ENCODE data around the gene CD58.

Gene CD58

DNA sequence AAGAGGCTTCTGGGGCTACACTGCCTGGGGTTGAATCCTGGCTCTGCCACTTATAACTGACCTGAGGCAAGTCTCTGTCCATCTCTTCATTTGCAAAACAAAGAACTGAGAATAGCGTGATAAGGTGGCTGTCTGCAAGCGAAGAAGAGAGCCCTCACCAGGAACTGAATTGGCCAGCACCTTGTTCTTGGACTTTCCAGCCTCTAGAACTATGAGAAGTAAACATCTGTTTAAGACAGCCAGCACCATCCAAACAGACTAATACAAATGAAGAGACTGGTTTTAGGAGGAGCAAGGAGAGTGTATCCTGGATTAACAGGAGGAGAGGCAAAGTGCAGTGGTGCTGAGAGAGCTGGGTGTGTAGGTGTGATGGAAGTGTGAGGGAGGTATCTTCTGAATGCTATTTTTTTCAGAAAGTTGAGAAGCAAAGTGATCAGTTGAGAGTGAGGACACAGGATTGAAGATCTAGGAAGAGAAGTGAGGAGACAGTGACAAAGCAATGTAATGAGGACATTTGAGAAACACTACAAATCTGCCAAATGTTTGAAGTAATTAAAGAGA is 59.3 kb downstream of the CD58 start:
- no peak for DNase-seq (ENCODE audit: low read depth in 2 of 2, low spot score in 1 of 2)

DNA sequence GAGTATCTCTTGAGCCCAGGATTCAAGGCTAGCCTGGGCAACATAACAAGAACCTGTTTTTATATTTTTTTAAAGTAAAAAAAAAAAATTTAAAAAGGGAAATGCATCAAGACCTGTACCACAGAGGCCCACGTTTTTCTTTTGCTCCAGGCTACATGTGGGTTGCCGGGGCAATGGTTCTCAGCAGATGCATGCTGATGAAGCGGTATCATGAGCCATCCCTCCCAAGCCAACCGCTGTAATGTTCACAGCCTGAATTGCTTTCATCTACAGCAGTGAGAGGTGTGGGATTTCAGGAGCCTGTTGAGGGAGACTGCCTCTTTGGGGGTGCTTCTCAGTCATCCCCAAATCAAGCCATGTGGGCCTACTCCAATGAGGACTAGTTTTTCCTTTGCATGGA is 60.5 kb downstream of the CD58 start:
- DNase-seq (ENCODE audit: low read depth in 2 of 2, low spot score in 1 of 2): no peak

DNA sequence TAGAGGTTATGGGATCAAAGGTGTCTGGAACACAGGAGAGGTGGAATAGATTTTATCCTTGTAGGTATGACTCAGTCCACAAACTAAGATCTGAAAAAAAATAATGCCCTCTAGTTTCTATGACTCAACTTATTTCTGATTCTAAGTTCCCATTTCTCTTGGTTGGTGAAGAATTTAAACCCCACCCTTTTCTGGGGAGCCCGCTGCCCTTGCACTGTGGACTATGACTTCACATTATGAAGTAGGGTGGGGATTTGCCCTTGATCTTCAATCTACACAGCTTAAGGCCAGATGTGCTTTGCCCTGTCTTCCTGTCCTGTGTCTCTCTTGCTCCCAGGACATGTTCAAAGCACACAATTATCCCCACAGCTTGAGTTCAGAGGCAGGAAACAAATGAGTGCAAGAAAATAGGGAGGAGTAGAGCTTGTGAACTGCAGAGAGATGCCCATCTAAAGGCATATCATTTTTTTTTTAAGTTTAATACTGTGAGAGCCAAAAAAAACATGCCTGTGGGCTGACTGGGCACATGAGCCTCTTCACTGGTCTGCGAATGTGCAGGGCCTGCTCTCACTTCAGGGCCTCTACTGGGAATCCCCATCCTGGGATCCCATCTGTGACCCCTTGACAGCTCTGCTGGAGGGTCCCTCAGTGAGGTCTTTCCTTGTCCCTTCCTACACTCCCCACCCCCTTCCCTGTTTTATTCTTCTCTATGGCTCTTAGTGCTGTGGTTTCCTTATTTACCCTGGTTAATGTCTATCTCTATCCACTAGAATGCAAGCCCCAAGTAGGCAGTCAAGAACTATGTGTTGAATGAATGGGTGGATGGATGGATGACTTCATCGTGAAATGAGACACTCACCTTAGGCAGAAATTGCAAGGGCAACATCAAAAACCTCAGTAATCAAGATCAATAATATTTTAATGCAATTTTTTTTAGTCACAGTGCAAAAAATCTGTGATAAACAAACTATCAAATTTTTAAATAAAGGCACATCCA is 61.5 kb downstream of the CD58 start:
- no peak for DNase-seq (ENCODE audit: low read depth in 2 of 2, low spot score in 1 of 2)

DNA sequence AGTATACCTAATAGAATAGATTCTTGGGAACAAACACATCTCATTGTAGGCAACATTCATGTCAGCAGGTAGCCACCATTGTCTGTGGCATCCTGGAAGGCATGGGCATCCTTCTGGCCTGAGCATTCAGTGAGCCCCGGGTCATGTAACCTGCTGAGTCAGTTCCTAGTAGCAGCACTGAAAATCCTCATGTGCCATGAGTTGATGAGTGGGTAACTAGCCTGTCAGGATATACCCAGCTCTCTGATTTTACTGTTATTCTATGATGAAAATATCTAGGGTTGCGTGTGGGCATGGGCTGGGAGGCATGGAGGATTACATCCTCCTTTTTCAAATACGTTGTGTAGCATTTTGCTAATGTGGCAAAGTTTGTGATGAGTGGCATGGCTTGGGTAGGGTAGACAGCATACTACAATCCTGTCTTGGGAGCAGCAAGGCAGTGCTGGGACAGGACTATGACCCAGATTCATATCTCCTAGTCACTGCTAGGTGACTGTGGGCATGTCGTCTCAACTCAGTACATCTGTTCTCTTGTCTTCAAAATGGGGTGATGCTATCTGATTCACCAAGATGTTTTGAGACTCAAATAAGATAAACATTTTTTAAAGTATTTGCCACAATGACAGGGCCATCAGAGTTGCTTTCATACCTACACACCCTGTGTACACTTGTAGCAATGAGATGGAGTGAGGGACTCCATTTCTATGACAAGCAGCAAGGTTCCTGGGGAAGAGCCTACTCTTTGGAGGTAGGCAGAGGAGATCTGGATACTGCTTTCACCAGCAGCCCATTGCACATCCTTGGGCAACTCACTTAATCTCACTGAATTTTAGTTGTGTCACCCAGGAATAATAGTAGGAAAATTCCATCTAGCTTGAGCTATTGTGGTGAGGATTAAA is 62.5 kb downstream of the CD58 start:
- no peak for DNase-seq (ENCODE audit: low read depth in 2 of 2, low spot score in 1 of 2)

DNA sequence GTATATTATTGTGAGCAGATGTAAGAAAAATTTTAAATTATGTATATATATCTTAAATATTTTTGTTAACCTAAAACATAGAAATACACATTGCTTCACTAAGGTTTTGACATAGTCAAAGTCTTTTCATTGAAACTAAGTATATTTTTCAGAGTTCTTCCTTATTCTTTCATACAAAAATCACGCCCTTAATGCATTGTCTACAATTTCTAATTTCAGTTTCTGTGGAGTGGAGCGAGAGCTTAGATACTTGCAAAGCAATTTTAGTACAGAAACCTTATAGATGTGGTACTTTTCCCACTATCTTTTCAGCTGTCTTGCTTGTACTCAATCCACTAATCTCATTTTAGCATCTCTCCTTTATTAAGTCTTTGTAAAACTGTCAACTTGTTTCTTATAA is 63.2 kb downstream of the CD58 start:
- no peak for DNase-seq (ENCODE audit: low read depth in 2 of 2, low spot score in 1 of 2)

DNA sequence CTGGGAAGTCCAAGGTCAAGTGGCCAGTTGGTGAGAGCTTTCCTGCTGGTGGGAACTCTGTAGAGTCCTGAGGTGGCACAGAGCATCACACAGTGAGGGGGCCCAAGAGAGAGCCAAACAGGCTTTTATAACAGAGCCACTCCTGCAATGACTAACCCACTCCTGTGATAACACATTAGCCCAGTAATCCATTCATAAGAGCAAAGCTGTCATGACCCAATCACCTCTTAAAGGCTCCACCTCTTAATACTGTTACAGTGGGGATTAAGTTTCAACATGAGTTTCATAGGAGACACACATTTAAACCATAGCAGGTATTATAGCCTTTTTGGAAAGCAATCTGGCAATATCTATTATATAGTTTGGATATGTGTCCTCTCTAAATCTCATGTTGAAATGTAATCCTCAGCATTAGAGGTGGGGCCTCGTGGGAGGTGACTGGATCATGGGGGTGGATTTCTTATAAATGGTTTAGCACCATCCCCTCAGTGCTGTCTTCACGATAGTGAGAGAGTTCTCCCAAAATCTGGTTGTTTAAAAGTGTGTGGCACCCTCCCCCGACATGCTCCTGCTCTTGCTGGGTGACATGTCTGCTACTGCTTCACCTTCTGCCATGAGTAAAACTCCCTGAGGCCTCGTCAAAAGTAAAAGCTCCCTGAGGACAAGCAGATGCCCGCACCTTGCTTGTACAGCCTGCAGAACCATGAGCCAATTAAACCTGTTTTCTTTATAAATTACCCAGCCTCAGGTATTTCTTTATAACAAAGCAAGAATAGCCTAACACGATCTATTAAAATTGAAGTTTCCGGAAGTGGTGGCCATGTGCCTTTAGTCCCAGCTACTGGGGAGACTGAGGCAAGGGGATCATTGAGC is 64.5 kb downstream of the CD58 start:
- DNase-seq (ENCODE audit: low read depth in 2 of 2, low spot score in 1 of 2): no peak

DNA sequence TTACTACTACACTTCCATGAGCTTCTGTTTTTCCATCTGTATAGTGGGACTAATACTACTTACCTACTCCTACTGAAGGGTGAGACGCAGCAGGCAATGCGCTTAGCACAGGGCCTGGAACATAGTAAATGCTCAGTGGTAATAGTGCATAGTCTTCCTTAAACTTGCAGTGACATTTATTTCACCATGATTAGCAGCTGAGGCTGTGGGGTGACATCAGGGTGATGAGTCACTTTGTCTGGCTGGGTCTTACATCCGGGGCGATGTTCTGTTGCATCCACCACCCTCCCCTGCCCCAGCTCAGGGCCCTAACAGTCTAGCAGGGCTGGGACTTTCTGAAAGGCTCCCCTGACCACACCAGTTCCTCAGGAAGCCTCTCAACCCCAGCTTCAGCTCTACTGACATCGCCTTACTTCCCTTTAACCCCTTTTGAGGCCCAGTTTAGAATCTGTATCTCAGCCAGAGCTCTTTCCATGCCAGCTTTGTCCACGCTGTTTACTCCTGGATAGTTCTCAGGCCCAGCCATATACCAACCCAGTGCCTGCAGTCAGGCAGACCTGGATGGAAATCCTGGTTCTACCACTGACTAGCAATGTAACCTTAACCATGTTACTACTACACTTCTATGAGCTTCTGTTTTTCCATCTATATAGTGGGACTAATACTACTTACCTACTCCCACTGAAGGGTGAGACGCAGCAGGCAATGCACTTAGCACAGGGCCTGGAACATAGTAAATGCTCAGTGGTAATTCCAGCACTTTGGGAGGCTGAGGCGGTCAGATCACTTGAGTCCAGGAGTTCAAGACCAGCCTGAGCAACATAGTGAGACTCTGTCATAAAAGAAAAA is 66.3 kb downstream of the CD58 start:
- peak; percentile 65 to 83 for DNase-seq (ENCODE audit: low read depth in 2 of 2, low spot score in 1 of 2)

DNA sequence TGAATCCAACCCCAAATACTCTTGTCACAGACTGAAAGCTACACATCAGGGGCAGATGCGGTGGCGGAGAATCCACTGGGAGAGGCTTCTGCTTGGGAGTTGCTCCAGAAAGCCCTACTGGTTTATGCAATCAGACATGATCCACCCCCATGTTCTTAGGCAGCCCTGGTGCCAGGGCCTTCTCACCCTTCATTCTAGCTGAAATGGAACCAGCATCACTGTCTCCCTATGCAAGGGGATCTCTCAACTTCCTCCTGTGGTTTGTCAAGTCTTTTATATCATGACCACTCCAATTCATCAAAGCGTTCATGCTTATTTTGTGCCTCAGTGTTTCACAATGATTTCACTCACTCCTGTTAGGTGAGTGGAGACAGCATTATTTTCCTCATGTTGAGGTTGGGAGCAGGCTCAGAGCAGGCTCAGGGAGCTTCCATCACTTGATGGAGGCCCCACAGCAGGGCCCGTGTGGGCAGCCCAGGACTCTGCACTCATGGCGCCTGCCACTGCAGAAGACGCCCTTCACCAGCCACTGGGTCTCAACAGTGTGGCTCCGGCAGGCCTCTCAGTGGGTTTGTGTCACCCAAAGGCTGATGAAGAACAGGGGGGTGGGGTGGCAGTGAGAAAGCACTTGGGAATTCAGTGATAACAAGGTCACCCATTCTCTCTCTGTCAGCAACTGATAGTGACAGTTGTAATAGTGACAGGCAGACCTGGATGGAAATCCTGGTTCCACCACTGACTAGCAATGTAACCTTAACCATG is 67.1 kb downstream of the CD58 start:
- DNase-seq (ENCODE audit: low read depth in 2 of 2, low spot score in 1 of 2): no peak

DNA sequence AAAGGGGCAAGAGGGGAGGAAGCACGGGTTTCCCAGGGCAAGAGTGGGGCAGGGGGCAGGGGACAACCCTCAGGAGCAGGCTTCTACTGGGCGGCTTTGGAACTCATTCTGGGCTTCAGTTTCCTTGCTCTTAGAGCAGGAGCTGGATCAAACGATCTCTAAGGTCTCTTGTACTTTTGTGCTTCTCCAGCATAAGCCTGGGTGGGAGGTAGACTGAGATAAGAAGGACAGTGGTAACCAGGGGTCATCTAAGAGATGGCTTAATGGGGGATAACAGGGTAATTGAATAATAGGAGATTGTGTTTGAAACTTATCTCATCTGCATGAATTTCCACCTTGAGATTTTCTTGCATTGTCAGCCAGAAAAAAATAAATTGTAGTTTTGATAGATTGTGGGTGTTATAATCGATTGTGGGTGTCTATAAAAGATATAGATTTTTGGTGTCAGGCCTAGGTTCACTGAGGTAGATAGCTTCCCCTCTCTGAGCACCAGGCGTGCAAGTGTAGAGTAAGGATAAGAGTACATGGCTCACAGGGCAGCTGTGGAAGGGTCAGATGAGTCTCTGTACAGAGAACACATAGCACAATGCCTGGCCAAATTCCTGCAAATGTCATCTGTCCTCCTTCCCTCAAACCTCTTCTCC is 68.0 kb downstream of the CD58 start:
- DNase-seq (ENCODE audit: low read depth in 2 of 2, low spot score in 1 of 2): no peak

DNA sequence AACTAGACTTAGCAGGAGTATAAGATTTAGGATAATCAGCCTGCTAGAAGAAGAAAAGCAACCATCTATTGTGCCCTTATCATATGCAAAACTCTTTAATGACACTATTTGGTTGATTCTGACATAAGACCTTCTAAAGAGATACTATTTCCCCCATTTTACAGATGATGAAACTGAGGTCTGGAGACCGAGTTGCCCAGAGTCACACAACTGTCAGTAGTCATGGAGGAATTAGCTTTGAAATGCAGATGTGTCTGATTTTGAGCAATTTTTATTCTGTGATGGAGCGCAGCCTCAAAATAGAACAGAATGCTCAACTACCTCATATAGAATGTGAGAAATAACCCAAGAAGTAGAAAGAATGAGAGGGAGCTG is 69.0 kb downstream of the CD58 start:
- no peak for DNase-seq (ENCODE audit: low read depth in 2 of 2, low spot score in 1 of 2)

DNA sequence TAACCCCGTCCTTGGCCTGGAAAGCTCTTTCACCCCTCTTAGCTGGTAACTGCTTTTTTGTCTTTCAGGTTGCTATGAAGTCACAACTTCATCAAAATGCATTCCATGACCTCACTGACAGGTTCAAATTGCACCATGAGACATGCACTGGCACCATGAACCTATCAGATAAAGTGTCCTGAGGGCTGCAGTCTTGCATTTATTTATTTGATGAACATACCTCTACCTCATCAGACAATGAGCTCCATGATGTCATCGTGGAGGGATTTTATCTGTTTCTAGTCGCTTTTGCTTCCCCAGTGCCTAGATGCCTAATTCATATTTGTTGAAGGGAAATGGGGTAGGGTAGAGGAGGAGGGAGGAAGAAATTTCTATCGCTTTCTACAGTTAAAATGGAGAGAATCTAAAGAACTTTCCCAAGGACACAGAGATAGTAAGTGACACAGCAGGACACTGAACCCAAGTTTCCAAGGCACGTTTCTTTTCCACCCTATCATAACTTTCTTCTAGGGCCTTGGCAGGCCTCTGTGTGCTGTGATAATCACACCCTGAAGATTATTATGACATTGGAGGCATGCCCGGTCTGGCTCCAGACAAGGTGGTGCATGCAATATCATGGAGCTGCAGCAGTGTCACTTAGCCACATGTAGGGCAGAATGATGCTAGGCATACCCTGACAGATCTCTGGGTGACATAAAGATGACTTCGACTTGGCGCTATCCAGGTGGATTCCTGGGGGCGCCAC is 69.5 kb downstream of the CD58 start:
- DNase-seq (ENCODE audit: low read depth in 2 of 2, low spot score in 1 of 2): no peak

DNA sequence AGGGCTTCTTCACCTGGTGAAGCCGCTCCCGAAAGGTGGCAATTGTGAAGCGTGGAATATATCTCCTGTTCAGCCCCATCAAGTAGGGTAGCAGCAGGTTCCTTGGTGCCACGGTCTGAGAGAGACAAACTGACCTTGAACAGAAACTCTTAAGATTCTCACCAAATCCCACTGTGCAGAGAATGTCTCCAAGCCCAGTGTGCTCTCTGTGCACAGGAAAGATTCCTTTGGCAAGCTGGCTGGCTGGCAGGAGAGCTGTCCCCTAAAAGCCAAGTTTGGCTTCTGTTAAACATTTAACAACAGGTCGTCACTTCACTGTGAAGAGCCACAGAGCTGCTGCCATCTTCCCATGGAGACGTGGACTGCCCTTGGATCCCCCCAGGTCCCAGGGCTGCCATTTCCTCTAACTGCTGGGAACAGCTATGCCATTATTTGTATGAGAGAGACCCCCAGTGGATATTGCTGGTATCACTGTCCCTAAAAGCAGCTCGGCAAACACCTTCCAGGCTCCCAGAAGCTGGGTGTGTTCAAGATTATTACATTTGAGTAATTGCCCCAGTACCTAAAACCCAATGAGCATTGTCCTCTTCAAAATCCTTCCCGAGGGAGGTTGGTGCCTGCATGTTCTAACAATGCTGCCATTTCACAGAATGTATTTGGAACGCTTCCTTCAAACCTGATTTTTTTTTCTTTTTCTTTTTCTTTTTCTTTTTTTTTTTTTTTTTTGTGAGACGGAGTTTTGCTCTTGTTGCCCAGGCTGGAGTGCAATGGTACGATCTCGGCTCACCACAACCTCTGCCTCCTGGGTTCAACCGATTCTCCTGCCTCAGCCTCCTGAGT is 71.8 kb downstream of the CD58 start:
- DNase-seq (ENCODE audit: low read depth in 2 of 2, low spot score in 1 of 2): no peak

DNA sequence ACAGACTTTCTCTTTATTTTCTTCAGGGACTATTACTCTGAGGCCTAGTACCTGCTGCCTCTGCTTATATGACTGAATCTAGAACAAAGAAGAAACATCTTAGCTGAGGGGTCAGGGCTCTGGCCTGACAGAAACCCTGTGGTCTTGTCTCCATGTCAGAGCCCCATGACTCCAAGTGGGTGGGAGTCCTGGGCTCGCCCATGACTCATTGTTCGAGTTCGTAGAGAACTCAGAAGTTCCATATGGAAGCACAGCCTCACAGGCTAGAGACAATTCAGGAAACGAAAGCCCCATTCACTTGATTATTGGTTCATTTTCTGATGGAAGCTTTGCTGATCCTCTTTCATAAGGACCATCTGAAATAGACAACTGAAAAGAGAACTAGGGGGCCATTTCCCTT is 73.2 kb downstream of the CD58 start:
- no peak for DNase-seq (ENCODE audit: low read depth in 2 of 2, low spot score in 1 of 2)

DNA sequence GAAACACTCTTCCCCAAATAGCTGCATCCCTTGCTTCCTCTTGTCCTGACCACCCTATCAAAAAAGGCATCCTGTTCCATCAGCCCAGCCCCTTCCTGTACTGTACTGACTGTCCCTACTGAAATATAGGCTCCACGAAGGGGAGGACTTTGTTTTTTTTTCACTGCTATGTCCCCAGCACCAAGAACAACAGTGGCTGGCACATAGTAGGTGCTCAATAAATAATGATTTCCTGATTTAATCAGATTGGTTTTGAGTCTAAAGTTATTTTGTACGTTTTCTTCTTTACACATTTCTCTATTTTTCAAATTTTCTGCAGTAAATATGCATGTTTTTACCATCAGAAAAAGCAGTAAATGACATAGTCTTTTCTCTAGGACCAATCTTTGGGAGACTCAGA is 73.9 kb downstream of the CD58 start:
- no peak for DNase-seq (ENCODE audit: low read depth in 2 of 2, low spot score in 1 of 2)

DNA sequence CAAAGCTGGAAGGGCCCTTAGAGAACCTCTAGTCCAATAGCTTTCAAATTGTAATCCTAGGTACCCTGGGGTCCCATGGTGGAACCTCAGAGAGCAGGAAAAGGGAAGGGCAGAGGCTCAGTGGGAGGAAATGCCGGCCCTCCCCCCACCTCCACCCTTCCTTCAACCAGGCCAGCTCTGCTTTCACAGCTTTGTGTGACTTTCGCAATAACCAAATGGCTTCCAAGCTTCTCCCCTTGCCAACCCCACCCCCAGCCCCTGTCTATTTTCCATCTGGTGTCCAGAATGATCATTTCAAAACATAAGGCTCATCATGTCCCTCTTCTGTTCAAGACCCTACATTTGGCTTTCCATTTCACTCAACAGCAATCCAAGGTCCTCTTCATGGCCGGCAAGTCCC is 74.4 kb downstream of the CD58 start:
- no peak for DNase-seq (ENCODE audit: low read depth in 2 of 2, low spot score in 1 of 2)

DNA sequence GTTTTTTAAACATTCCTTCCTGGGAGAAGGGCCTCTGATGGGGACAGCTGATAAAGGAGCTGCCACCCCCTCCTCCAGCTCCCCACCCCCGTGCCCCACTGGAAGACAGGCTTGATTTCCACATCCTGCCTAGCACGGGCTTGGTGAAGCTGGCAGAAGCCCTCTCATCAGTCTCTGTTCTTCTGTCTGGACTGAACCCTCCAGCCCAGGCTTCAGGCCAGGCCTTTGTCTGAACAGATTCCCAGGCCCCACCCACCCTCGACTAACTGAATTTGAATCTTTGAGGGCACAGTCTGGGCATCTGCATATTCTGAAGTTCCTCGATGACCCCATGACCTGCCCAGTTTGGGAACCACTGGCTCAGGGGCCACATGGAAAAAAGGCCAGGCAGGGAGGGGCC is 75.3 kb downstream of the CD58 start:
- no peak for DNase-seq (ENCODE audit: low read depth in 2 of 2, low spot score in 1 of 2)

DNA sequence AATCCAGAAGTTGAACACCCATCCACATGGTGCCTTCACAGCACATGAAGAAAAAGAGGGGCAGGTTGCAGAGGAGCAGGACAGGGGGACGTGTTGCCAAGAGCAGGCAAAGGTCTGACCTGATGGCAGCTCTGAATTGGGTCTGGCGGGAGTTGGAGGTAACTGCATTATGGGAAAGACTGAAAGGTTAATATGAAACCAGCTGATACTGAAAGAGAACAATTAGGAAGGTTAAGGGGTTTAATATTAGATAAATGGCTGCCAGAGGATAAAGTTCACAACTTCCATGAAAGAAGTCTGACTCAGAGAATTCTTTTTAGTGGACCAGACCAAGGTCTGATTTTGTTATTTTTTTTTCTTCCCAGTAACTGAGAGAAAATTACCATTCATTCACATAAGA is 76.1 kb downstream of the CD58 start:
- no peak for DNase-seq (ENCODE audit: low read depth in 2 of 2, low spot score in 1 of 2)

Data from stimulated activated CD8-positive, alpha-beta memory T cell treated with anti-CD3 and anti-CD28 coated beads, Interleukin-4, amount 100 ng/mL, for 4 hours (primary cell).